ENCODE measurements around the gene XRCC6.
"Not testable (repeated sequence)": the region's sequence is repeated elsewhere in the genome, so short reads cannot be mapped to it uniquely, and the experiment has no call there.

XRCC6 gene

DNA sequence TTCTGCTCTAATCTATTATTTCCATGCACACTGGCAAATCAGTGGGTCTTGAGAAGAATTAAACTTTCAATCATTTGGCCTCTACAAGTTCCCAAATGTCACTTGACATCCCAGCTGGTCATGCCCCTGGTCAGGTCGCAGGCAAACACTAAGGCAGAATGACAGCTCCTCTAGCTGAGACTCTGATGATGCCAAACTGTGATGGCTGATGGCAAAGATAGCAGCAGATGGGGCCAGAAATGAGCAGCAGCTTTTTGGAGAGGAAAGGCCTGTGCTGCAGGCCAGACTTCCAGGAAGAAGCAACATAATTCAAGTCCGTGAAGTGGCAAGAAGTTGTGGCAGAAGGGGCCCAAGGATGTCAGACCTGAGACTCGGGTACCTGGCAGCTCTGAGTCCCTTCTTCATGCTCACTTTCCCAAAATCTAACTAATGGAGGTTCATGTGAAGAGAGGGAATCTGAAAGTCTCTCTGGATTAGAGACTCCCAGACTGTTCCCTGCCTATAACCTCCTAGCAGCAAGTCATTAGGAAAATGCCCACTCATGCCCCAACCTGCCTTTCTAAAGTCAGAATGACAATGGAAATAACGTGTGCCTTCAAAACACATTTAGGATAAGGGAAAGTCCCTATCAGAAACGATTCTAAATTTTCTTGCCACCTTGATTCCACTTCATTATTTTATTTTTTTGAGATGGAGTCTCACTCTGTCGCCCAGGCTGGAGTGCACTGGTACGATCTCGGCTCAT is 22.0 kb upstream of the XRCC6 start:
- no peak for DNase-seq
- ATAC-seq: no peak

DNA sequence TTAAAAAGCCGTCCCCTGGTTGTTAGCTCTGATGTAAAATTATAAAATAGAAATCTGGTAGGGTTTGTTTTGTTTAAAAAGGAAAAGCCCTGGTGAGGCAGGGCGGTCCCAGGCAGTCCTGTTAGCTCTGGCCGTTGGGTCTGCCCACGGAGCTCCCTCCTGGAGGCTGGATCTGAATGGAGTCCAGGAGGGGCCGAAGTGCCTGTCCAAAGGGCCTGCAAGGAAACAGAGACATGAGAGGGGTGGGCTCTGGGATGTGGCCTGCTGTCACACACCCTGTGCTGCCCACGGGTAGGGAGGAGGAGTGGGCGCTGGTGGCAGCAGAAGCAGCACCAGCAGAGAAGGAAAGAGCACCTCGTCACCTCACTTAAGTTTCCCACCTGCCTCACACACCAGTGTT is 20.1 kb upstream of the XRCC6 start:
- DNase-seq (no peak), ATAC-seq (no peak)

DNA sequence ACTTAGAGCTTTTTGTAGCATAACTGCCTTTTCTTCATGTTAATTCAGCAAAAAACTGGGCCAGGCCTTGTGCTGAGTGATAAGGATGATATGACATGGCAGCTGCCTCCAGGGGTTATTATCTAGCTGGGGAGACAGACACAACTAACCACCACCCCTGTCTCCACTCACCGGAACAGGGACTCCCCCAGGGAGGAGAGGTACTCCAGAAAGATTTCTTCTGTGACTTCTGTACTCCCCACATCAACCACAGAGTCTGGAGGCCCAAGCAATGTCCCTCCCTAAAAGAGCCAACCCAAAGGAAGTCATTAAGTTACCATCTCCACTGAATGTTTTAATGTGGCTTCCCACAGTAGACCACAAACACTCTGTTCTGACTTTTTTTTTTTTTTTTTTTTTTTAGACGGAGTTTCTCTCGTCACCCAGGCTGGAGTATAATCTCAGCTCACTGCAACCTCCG is 17.2 kb upstream of the XRCC6 start:
- peak; percentile 100 for ATAC-seq
- peak; percentile 74 for DNase-seq

DNA sequence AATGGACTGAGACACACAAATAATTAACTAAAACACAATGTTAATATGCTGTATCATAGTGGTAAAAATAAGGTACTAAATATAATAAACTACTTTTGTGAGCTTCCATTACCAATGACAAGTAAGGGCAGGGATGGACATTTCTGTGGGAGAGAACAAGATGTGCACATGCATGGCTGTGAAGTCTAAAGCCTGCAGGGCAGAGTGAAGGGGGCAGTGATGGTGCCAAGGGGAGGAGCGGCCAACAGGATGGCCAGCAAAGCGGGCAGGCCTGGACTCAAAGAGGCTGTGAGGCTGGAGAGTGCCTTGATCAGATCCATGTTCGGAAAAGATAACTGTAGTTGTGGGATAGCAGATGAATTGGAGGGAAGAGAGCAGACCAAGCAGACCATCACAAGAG is 12.7 kb upstream of the XRCC6 start:
- ATAC-seq (no peak), DNase-seq (no peak)

DNA sequence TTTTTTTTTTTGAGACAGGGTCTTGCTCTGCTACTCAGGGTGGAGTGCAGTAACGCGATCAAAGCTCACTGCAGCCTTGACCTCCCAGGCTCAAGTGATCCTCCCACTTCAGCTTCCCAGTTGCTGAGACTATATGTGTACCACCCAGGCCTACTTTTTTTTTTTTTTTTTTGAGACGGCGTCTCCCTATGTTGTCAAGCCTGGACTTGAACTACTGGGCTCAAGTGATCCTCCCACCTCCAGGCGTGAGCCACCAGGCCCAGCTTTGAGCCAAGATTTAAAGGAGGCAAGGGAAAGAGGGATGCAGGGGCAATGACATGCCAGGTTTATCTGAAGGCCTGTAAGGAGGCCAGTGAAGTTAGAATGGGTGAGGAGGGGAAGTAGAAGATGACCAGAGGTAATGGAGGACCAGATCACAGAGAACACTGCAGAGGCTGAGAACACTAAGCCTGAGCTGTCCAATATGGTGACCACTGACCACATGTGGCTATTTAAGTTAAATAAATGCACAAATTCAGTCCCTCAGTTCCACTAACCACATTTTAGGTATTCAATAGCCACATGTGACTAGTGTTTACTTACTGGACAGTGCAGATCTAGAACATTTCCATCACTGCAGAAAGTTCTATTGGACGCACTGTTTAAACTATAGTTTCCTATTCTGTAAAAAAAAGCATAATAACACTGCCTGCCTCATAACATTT is 8.3 kb upstream of the XRCC6 start:
- ATAC-seq: no peak
- DNase-seq: no peak

DNA sequence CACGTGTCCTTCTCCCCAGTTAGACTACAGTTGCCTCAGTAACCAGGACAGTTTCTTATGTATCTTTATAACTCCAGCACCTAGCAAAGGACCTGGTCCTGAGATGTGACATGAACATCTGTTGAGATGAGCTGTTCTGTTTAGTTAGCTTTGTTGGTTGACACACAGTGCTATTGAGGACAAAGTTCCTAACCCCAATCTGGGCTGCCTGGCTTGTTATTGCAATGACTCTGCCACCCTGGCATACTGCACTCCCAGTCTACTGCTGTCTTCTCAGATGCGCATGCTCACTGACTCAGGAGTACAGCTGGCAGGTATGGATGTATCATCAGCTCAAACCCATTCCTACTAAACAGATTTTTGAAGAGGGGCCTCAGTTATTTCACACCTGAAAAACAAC is 7.6 kb upstream of the XRCC6 start:
- ATAC-seq: no peak
- DNase-seq: no peak

DNA sequence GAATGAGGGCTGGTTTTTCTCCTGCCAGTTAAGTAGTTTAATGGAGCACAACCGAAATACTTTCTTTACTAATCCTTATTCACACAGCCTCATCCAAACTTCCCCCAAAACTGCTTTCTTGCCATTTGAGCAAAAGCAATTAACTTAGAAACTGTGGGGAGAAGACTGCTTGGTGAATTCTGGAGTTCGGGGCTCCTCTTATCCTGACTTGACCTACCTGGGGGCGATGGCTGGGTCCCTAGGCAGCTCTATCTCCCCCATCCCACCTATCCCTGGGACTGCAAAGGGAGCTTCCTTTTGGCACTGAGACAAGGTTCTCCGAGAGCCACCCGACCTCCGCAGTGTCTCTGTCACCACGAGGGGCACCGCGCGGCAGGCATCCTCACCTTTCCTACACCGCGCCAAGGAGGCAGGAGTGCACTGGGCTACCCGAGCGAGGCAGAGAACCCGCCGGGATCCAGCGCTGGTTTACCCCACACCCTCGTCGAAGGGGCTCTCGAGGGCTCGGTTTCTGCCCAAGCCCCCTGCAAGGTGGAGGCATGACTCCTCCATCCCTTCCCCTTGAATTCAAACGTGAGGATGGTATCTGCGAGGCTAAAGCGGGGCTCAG is 1.0 kb upstream of the XRCC6 start:
- ATAC-seq (peak; percentile 25), DNase-seq (peak; percentile 65)

DNA sequence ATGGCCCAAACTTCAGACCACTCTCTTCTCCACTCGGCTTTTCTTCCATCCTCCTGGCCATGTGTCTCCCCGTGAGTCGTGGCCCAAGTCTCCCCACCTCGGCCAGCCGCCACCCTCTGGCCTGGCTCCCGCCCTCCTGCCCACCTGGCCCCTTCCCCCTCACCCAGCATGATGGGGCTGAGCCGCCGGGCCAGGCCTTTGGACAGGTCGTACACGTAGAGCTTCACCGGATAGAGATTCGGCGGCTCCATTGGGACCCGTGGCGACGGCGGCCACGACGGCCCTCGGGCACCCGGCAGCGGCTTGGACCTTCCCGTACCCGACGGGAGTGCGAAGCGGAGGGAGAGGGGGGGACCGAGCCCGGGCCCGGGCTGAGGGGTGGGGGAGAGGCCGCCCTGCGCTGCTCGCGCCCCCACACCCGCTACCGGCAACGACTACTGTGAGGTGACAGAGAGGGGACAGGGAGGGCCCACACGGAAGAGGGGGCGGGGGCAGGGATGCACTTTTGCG is 451 bp upstream of the XRCC6 start, which contains the start of gene DESI1:
DESI1 (minus strand) TSS at position 455 of the 510 bp plus-strand sequence; CDS start at position 251, 204 bp downstream.
- ATAC-seq: peak; percentile 33
- DNase-seq: no peak

DNA sequence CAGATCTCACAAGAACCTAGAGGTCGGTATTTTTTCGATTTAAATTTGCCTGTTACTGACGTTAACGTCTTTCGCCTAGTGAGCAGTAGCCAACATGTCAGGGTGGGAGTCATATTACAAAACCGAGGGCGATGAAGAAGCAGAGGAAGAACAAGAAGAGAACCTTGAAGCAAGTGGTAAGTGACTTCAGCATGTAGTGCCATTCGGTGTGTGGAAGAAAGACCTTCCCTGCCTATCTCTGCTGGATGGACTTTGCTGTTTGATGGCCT is 750 bp downstream of the XRCC6 start:
- no peak for ATAC-seq
- DNase-seq: no peak

DNA sequence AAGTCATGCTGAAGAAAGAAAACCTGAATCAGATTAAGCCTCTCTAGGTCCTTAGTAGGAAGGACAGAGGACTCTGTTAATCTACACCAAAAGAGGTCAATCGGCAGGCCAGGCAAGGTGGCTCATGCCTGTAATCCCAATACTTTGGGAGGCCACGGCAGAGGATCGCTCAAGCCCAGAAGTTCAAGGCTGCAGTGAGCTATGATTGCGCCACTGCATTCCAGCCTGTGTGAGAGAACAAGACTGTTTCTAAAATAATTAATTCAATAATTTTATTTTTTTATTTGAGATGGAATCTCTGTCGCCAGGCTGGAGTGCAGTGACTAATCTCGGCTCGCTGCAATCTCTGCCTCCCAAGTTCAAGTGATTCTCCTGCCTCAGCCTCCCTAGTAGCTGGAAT is 4.5 kb downstream of the XRCC6 start:
- DNase-seq: no peak
- no peak for ATAC-seq

DNA sequence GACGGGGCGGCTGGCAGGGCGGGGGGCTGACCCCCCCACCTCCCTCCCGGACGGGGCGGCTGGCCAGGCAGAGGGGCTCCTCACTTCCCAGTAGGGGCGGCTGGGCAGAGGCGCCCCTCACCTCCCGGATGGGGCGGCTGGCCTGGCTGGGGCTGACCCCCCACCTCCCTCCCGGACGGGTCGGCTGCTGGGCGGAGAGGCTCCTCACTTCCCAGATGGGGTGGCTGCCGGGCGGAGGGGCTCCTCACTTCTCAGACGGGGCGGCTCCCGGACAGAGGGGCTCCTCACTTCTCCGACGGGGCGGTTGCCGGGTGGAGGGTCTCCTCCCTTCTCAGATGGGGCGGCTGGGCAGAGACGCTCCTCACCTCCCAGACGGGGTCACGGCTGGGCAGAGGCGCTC is 10.0 kb downstream of the XRCC6 start:
- ATAC-seq, DNase-seq: not testable (repeated sequence)

DNA sequence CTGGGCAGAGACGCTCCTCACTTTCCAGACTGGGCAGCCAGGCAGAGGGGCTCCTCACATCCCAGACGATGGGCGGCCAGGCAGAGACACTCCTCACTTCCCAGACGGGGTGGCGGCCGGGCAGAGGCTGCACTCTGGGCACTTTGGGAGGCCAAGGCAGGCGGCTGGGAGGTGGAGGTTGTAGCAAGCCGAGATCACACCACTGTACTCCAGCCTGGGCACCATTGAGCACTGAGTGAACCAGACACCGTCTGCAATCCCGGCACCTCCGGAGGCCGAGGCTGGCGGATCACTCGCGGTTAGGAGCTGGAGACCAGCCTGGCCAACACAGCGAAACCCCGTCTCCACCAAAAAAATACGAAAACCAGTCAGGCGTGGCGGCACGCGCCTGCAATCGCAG is 10.5 kb downstream of the XRCC6 start:
- ATAC-seq, DNase-seq: not testable (repeated sequence)

DNA sequence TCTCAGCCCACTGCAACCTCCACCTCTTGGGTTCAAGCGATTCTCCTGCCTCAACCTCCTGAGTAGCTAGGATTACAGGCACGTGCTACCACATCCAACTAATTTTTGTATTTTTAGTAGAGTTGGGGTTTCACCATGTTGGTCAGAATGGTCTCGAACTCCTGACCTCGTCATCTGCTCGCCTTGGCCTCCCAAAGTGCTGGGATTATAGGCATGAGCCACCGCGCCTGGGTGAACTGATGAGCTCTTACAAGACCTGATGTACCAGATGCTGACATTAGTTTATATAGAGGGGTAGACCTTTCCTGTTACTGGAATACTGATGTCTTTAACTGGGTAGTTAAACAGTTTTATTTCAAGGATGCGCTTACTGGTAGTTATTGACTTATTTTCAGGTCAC is 13.5 kb downstream of the XRCC6 start:
- DNase-seq, ATAC-seq: not testable (repeated sequence)

DNA sequence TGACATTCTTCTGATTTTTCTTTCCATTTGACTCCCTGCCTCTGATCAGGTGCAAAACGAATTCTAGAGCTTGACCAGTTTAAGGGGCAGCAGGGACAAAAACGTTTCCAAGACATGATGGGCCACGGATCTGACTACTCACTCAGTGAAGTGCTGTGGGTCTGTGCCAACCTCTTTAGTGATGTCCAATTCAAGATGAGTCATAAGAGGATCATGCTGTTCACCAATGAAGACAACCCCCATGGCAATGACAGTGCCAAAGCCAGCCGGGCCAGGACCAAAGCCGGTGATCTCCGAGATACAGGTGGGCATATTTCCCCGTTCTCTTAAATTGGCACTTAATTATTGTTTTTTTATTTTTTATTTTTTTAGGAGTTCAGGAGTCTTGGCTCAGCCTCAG is 15.4 kb downstream of the XRCC6 start:
- ATAC-seq (no peak), DNase-seq (no peak)

DNA sequence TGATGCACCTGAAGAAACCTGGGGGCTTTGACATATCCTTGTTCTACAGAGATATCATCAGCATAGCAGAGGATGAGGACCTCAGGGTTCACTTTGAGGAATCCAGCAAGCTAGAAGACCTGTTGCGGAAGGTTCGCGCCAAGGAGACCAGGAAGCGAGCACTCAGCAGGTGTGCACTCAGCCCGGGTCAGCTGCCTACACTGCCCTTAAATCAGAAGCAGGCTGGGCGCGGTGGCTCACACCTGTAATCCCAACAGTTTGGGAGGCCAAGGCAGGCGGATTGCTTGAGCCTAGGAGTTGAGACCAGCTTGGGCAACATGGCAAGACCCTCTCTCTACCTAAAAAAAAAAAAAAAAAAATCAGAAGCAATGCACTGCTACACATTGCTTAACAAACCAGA is 16.5 kb downstream of the XRCC6 start:
- ATAC-seq: not testable (repeated sequence)

DNA sequence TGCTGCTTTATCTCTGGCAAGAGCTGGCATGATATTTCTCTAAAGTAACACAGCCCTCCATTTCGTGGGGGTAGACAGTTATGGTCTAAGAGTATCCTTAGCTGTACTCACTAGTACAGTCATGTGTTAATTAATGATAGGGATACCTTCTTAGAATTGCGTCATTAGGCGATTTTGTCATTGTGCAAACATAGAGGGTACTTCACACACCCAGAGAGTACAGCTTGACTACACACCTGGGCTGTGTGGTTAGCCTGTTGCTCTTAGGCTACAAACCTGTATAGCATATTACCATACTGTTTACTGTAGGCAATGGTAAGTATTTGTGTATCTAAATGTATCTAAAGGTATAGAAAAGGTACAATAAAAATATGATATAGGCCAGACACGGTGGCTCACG is 17.0 kb downstream of the XRCC6 start:
- ATAC-seq (no peak), DNase-seq (no peak)

More for the DNA sequence above, 16.5 kb downstream of the XRCC6 start:
- DNase-seq: not testable (repeated sequence)

DNA sequence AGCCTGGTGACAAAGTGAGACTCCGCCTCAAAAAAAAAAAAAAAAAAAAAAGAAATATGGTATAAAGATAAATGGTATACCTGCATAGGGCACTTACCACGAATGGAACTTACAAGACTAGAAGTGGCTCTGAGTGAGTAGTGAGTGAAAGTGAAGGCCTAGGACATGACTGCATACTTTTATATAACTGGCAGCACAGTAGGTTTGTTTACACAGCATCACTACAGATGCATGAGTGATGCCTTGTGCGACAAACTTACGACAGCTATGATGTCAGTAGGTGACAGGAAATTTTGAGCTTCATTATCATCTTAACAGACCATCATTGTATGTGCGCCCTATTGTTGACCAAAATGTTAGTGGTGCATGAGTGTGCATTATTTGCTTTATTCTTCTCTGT is 17.7 kb downstream of the XRCC6 start:
- no peak for ATAC-seq

DNA sequence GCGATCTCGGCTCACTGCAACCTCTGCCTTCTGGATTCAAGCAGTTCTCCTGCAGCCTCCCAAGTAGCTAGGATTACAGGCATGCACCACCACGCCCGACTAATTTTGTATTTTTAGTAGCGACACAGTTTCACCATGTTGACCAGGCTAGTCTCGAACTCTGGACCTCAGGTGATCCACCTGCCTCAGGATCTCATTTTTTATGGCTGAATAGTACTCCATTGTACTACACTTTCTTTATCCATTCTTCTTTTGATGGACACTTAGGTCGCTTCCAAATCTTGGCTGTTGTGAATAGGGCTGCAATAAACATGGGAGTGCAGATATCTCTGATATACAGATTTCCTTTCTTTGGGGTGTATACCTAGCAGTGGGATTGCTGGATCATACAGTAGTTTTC is 20.8 kb downstream of the XRCC6 start:
- DNase-seq: no peak
- no peak for ATAC-seq

More for the DNA sequence above, 17.7 kb downstream of the XRCC6 start:
- no peak for DNase-seq

DNA sequence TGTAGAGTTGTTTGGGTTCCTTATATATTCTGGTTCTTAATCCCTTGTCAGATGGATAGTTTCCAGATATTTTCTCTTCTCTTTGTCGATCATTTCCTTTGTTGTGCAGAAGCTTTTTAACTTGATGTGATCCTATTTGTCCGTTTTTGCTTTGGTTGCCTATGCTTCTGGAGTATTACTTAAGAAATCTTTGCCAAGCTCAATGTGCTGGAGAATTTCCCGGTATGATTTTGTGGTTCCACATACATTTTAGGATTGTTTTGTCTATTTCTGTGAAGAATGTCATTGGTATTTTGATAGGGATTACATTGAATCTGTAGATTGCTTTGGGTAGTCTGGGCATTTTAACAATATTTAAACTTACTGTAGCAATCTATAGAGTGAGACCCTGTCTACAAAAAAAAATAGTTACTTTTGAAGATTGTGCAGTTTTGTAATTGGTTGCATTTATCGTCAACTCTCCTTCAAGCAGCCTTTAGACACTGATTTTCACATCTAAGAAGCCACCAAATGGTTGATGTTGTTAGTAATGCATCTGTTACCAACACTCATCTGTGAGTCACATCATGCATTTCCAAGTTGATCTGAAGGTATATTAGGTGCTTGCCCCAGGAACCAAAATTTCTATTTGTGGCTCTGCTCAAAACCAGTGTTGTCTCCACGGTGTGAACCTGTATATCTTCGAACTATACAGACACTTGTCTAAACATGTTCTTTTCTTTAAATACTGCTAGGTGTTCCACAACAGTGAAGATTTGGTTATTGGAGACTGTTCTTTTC is 21.4 kb downstream of the XRCC6 start:
- ATAC-seq: no peak
- DNase-seq: no peak

DNA sequence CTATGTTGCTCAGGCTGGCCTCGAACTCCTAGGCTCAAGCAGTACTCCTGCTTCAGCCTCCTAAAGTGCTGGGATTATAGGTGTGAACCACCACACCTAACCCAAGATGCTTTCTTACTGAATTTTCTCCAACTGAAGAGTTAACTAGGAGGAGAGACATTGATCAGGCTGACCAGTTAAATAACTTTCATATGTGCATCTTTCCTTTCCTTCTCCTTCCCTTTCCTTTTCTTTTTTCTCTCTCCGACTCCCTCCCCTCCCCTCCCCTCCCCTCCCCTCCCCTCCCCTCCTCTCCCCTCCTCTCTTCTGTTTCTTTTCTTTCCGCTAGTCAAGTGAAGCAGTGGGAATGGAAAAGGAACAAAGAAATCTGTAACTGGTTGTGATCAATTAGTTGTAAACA is 26.7 kb downstream of the XRCC6 start:
- DNase-seq (no peak), ATAC-seq (no peak)

DNA sequence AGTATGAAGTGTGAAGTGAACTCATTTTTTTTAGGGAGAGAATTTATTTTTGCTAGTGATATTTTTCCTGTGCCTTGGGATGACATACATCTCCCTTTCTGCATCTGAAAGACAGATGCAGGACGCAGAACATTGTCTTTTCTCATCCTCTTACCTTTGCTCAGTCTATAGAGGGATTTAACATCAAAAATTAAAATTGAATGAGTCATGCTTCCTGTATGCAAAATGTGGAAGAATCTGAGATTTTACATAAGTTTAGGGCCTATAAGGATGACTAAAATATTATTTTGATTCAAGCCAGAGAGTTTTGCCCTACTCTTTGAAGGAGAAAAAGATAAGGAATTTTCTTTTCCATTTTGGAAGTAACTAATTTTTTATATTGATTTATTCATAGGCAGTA is 27.3 kb downstream of the XRCC6 start:
- no peak for ATAC-seq
- no peak for DNase-seq

DNA sequence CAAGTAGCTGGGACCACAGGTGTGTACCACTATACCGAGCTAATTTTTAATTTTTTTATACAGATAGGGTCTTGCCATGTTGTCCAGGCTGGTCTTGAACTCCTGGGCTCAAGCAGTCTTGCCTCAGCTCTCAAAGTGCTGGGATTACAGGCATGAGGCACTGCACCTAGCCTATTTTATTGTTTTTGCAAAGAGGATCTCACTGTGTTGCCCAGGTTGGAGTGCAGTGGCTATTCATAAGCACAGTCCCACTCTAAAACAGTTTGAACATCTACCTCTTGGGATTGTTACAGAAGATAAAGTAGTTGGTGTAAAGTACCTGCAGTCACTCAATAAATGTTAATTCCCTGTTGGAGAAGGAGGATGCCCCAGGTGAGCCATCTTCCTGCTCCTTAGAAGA is 29.1 kb downstream of the XRCC6 start:
- ATAC-seq (no peak), DNase-seq (no peak)

All from stimulated activated naive CD8-positive, alpha-beta T cell treated with anti-CD3 and anti-CD28 coated beads, Interleukin-15, Interleukin-2, amounts not matched to agents 100 U/mL and 50 U/mL, for 24 hours (primary cell).